ENCODE results near the gene CCDC89.
"Not testable (repeated sequence)": the region's sequence is repeated elsewhere in the genome, so short reads cannot be mapped to it uniquely, and the experiment has no call there.

CCDC89 gene

GRCh38 chr11:85661972-85662664 is 23.9 kb downstream of the CCDC89 start:
- DNase-seq, result no peak
- intact Hi-C loops (cut with DNase I), result loop anchor here (5.0 to 10.0 kb wide), 2 partner anchors 65 to 643 kb away; partner anchors contain the start of gene HIKESHI

- intact Hi-C loops (cut with DNase I), result no loop called here
- DNase-seq, result no peak
These were observed 27.8 kb downstream of the CCDC89 start for GRCh38 chr11:85658180-85658579.

GRCh38 chr11:85656777-85657176 is 29.2 kb downstream of the CCDC89 start:
- no peak for DNase-seq
- intact Hi-C loops (cut with DNase I), result no loop called here

- intact Hi-C loops (cut with DNase I); DNase-seq: not testable (repeated sequence)
These were observed 31.7 kb downstream of the CCDC89 start for GRCh38 chr11:85654343-85654742.

- intact Hi-C loops (cut with DNase I), result no loop called here
These were observed 33.1 kb downstream of the CCDC89 start for GRCh38 chr11:85652786-85653447.

GRCh38 chr11:85651118-85651517 is 34.9 kb downstream of the CCDC89 start:
- no peak for DNase-seq
- intact Hi-C loops (cut with DNase I), result no loop called here

More at GRCh38 chr11:85652786-85653447, 33.1 kb downstream of the CCDC89 start:
- no peak for DNase-seq

GRCh38 chr11:85647604-85648299 is 38.2 kb downstream of the CCDC89 start, which contains the start of gene TMEM126A:
TSS of gene TMEM126A (plus strand) at chr11:85647967. CDS start at chr11:85650256, 2,289 bp downstream.
- peak; percentile 83 to 98 (median 90) for DNase-seq
- intact Hi-C loops (cut with DNase I), result loop anchor here (2.0 kb wide), 2 partner anchors 17 to 19 kb away; partner anchors contain the start of genes CREBZF and TMEM126B

- peak in 1 of 10 donors; percentile 72 for DNase-seq
- intact Hi-C loops (cut with DNase I), result loop anchor here (2.0 kb wide), 2 partner anchors 18 kb away; partner anchors contain the start of genes CREBZF and TMEM126B
These were observed 38.9 kb downstream of the CCDC89 start for GRCh38 chr11:85647078-85647477.

- no peak for DNase-seq
- intact Hi-C loops (cut with DNase I), result no loop called here
These were observed 42.8 kb downstream of the CCDC89 start for GRCh38 chr11:85643191-85643614.

GRCh38 chr11:85634747-85635146 is 51.2 kb downstream of the CCDC89 start:
- intact Hi-C loops (cut with DNase I), result no loop called here

More at GRCh38 chr11:85634747-85635146, 51.2 kb downstream of the CCDC89 start:
- no peak for DNase-seq

Measured in posterior cingulate gyrus (tissue), 11 donors.